ENCODE data around the gene KRTAP13-3.
A peak's percentile ranks its signal among the peaks of the same experiment; 100 is the strongest.

KRTAP13-3 gene

DNA sequence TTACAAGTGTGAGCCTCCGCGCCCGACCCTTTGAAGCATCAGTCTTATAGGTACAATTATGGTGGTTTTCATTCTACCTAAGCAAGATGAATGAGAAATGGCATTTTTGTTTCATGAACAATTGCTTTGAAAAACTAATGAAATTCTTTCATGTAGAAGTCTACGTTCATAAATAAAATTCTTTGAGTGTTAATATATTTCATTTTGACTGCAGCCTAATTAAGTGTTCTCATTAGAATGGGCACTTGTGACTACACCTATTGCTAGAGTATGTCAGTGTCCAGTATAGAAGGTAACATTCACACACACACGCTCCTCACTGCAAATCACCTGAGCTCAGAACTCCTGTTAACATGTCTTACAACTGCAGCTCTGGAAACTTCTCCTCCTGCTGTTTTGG is 14.2 kb upstream of the KRTAP13-3 start, which contains the start of gene KRTAP15-1:
TSS of gene KRTAP15-1 (plus strand) at position 301 of the 400 bp plus-strand sequence. CDS start at position 354, 53 bp downstream.
- DNase-seq (ENCODE audit: low spot score) = no peak
- no peak within 1 kb of the TSS for H3K27ac ChIP-seq
- TF ChIP-seq, protein P1, sequence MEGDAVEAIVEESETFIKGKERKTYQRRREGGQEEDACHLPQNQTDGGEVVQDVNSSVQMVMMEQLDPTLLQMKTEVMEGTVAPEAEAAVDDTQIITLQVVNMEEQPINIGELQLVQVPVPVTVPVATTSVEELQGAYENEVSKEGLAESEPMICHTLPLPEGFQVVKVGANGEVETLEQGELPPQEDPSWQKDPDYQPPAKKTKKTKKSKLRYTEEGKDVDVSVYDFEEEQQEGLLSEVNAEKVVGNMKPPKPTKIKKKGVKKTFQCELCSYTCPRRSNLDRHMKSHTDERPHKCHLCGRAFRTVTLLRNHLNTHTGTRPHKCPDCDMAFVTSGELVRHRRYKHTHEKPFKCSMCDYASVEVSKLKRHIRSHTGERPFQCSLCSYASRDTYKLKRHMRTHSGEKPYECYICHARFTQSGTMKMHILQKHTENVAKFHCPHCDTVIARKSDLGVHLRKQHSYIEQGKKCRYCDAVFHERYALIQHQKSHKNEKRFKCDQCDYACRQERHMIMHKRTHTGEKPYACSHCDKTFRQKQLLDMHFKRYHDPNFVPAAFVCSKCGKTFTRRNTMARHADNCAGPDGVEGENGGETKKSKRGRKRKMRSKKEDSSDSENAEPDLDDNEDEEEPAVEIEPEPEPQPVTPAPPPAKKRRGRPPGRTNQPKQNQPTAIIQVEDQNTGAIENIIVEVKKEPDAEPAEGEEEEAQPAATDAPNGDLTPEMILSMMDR (IDR thresholded peaks at IDR 0.05) = no peak
- no peak within 1 kb of the TSS for H3K4me3 ChIP-seq

DNA sequence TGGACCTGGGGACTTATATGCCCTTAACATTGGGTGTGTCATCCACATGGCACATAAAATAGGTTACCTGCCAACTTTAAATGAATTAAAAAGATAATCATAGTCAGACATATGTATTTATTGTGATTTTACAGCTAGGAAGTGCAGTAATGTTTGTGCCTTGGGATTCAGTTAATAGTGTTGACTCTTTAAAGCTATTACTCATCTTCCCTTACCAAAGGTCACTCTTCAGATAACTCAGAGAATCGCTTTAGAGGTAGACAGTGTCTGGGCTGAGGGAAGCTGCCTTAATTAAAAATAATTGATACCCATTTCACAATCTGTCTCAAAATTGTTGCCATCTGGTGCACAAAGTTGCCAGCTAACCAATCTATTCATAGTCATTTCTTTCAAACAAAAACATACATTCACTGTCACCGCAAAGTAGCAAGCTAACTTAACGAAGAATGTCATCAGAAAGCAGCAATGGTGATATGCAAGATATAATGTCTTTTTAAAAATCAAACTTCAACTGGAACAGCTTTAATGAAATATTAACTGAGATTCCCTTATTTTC is 11.4 kb upstream of the KRTAP13-3 start:
- DNase-seq (ENCODE audit: low spot score) = no peak
- TF ChIP-seq, protein P1 (IDR thresholded peaks at IDR 0.05) = no peak
- Histone ChIP-seq H3K4me3 (no peak overlapping the region), H3K27ac (no peak overlapping the region)

DNA sequence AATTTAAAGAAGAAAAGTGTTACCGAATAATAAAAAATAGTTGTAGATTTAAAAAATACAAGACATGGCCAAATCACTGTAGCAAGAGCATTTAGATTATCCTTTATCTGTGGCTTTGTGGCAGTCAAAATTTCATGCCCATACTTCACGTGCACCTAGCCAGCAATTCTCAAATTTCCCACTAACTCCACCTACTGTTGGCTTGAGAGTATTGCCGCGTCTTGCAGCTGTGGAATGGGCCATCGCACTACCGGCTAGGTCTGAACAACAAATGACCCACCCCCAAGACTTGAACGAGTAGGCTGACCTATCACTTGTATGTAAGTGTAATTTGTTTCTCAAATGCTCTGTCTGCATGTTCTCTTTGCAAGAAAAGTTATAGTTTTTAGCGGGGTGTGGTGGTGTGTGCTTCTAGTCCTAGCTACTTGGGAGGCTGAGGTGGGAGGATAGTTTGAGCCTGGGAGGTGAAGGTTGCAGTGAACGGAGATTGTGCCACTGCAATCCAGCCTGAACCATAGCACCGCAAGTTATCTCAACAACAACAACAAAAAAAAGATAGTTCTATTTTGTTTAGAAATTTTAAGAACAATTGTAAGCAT is 8.4 kb upstream of the KRTAP13-3 start:
- TF ChIP-seq, protein P1 (IDR thresholded peaks at IDR 0.05) = peak; percentile 47
- H3K27ac ChIP-seq = no peak overlapping the region
- no peak for DNase-seq (ENCODE audit: low spot score)
- H3K4me3 ChIP-seq = no peak overlapping the region

DNA sequence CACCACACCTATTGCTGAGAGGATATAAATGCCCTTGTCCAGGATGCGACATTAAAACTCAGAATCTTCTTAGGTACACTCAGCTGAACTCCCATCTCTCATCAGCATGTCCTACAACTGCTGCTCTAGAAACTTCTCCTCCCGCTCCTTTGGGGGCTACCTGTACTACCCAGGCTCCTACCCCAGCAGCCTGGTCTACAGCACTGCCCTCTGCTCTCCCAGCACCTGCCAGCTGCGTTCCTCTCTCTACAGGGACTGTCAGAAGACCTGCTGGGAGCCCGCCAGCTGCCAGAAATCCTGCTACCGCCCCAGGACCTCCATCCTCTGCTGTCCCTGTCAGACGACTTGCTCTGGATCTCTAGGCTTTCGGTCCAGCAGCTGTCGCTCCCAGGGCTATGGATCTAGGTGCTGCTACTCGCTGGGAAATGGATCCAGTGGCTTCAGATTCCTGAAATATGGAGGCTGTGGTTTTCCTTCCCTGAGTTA is 4.5 kb upstream of the KRTAP13-3 start, which contains the start of gene KRTAP13-4:
TSS of gene KRTAP13-4 (plus strand) at position 51 of the 486 bp plus-strand sequence. CDS start at position 107, 56 bp downstream.
- Histone ChIP-seq H3K4me3 (no peak within 1 kb of the TSS), H3K27ac (no peak within 1 kb of the TSS)
- TF ChIP-seq, protein P1 (IDR thresholded peaks at IDR 0.05) = no peak
- DNase-seq (ENCODE audit: low spot score) = no peak

DNA sequence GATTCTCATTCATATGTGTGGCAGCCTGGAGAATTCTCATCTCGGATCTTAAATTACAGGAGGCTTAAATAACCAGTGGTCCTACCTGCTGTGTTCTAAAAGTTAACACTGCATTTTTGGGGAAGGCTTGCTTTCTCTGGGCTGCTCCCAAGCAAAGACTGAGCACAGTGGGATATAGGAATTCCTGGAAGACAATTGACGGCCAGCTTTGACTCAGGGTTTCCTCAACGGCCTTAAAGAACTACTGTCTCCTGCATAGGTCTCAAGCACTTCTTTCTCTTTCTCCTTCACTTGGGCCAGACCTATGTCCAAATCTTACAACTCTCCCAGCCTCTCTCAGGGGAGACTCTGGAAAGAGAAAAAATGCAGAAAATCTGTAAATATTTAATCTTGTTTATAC is 1.0 kb upstream of the KRTAP13-3 start:
- no peak overlapping the region for H3K27ac ChIP-seq
- no peak for DNase-seq (ENCODE audit: low spot score)
- no peak overlapping the region for H3K4me3 ChIP-seq
- TF ChIP-seq, protein P1 (IDR thresholded peaks at IDR 0.05) = no peak

DNA sequence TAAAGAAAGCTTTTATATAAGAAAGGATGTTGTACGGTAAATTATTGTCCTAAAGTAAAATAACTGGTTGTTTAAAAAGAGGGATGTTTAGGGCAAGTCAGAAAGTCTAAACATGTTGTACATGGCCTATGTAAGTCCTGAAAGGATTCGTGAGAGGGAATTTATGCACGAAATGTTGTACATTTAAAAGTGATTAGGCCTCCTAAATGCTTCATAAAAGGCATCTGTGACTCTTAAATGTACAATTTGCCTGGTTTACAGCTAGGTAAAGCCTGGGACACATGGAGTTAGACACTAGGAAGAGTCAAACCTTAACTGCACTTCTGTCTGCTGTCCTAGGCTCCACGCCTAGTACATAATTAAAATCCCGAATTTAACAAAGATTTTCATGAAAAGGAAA is 9.7 kb downstream of the KRTAP13-3 start:
- Histone ChIP-seq H3K27ac (no peak overlapping the region), H3K4me3 (no peak overlapping the region)
- no peak for DNase-seq (ENCODE audit: low spot score)
- TF ChIP-seq, protein P1 (IDR thresholded peaks at IDR 0.05) = no peak
